Prostate gland (tissue), 2 donors: Measurements from ENCODE around the gene CMTM4. TPM values are rescaled to one million over a fixed set of nuclear protein-coding genes. Genes with fewer than 3 reads are reported as not detected.

Source experiments
- DNase-seq: peaks from one replicate; pipeline ENCODE4 v3.0.0-alpha.2; 2019; ENCODE audit warnings: low spot score
- H3K27ac ChIP-seq, 2 donors: fragments of 200-600 bp; sonication (generic); 2 replicates each; pipeline ENCODE4 v1.5.1; 2017 to 2019
- H3K27me3 ChIP-seq: fragments of 200-600 bp; sonication (generic); replicated peaks from 2 replicates; pipeline ENCODE4 v1.5.1; 2019; ENCODE audit not compliant: insufficient read depth
- H3K36me3 ChIP-seq, 2 donors: fragments of 200-600 bp; sonication (generic); 1 replicate in 1 of 2; 2 replicates in 1 of 2; pipeline versions ENCODE4 v1.5.1 to v1.8.1; 2017 to 2019
- H3K4me1 ChIP-seq: fragments of 200-600 bp; sonication (generic); replicated peaks from 2 replicates; pipeline ENCODE4 v1.5.1; 2019
- H3K4me3 ChIP-seq, 2 donors: fragments of 200-600 bp; sonication (generic); 2 replicates each; pipeline ENCODE4 v1.5.1; 2017 to 2019
- H3K9me3 ChIP-seq: fragments of 200-600 bp; sonication (generic); 2 replicates; pipeline ENCODE4 v1.5.1; 2017
- POLR2A ChIP-seq: fragments of 450-650 bp; IDR thresholded peaks from one replicate; pipeline ENCODE4 v1.6.1; 2016; ENCODE audit warnings: antibody characterized with exemption, mild to moderate bottlenecking
- POLR2AphosphoS5 ChIP-seq: sonication (generic); formaldehyde crosslinking; IDR thresholded peaks from one replicate; pipeline ENCODE4 v1.6.1; 2017; ENCODE audit warnings: antibody characterized with exemption
- WGBS: methylation state at CpG from one replicate; pipeline ENCODE4 v1.1.5; 2018; 5-methylcytosine and 5-hydroxymethylcytosine counted together
- intact Hi-C: fragments of 100-400 bp; cut with DNase I; formaldehyde crosslinking; loops from one replicate; pipeline ENCODE4 v1.14.2; 2022
- total RNA-seq, 2 donors: library from RNA; depleted of rRNA; stranded (reverse); fragments of >200 nt; gene quantifications; one replicate each; pipeline ENCODE4 v1.1.0, GENCODE V29; 2016
- TF ChIP-seq, protein P1 (sequence below), 4 experiments: fragments of 200-600 bp in 2 of 4; fragments of 450-650 bp in 2 of 4; sonication (generic) in 2 of 4; IDR thresholded peaks; 1 replicate in 3 of 4; 2 replicates in 1 of 4; pipeline ENCODE4 v1.5.1; 2016 to 2019; ENCODE audit warnings: antibody characterized with exemption in 4 of 4, mild to moderate bottlenecking in 2 of 4, moderate library complexity in 2 of 4

CMTM4 gene
- total RNA-seq, 2 donors from 2014 or later, result 46.9 to 57.7 TPM

DNA sequence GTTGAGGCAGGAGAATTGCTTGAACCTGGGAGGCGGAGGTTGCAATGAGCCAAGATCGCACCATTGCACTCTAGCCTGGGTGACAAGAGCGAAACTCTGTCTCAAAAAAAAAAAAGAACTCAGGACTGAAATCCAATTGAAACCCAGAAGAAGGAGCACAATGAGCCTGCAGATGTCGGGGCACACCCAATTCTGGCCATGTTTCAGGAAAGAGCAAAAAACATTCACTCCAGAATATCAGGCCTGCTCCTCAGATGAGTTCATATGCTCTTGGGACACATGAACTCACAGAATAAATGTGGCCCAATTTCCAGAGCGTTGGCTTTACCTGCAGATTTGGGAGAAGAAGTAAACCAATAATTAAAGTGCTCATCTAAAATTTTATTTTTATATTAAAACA, 120.2 kb downstream of the CMTM4 start:
- WGBS, result 90% methylated on average over 5 of the region's 5 CpGs
- H3K9me3 ChIP-seq, result no peaks in the 10 kb centered on the region

DNA sequence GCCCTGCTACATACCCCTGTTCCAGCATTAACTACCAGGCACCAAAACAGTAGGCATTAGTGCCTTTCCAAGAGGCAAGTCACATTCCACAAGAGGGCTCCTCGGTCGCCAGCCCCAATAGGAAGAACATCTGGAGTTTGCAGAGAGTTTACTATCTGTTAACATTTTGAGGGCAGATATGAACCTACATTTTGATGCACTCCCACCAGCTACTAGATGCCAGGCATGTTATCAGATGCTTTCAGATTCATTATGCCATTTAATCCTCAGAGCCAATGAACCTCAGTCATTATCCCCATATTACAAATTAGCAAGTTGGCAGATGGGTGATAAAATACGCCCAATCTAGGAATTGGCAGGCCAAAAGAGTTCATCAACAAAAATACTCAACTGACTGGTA, 121.5 kb downstream of the CMTM4 start:
- TF ChIP-seq, protein P1, sequence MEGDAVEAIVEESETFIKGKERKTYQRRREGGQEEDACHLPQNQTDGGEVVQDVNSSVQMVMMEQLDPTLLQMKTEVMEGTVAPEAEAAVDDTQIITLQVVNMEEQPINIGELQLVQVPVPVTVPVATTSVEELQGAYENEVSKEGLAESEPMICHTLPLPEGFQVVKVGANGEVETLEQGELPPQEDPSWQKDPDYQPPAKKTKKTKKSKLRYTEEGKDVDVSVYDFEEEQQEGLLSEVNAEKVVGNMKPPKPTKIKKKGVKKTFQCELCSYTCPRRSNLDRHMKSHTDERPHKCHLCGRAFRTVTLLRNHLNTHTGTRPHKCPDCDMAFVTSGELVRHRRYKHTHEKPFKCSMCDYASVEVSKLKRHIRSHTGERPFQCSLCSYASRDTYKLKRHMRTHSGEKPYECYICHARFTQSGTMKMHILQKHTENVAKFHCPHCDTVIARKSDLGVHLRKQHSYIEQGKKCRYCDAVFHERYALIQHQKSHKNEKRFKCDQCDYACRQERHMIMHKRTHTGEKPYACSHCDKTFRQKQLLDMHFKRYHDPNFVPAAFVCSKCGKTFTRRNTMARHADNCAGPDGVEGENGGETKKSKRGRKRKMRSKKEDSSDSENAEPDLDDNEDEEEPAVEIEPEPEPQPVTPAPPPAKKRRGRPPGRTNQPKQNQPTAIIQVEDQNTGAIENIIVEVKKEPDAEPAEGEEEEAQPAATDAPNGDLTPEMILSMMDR (IDR thresholded peaks at IDR 0.05), result no peak
- no peak for TF ChIP-seq POLR2A
- no peak for TF ChIP-seq POLR2AphosphoS5

More for the DNA sequence above, 120.2 kb downstream of the CMTM4 start:
- intact Hi-C loops, result no loop called here
- Histone ChIP-seq H3K27me3 (no peaks in the 10 kb centered on the region), H3K36me3 (no peaks in the 10 kb centered on the region), H3K4me1 (no peaks in the 10 kb centered on the region), H3K4me3 (no peak overlapping the region), H3K27ac (no peak overlapping the region)
- DNase-seq, result no peak
- no peak for TF ChIP-seq POLR2AphosphoS5
- no peak for TF ChIP-seq POLR2A
- TF ChIP-seq, protein P1 (IDR thresholded peaks at IDR 0.05), result no peak

DNA sequence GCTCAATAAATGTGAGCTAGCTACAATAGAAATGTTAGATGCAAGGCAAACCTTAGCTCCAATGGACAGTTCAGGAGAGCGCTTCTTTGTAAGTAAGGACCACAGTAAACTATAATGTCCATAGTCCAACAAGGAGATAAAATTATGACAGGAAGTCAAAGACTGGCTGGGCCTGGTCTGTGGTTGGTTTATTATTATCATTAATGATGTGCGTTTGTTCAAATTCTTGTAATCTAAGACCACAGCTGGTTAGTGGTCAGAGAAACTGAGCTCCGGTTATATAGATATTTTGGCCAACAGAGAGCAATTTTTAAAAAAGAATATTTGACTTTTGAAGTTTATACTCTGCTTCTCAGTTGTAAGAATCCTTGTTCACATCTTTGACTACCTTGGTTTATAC, 122.0 kb downstream of the CMTM4 start:
- 97% methylated on average over 3 of the region's 3 CpGs for WGBS
- no peaks in the 10 kb centered on the region for H3K27me3 ChIP-seq
- intact Hi-C loops, result no loop called here
- no peaks in the 10 kb centered on the region for H3K36me3 ChIP-seq
- no peak for DNase-seq
- no peak overlapping the region for H3K4me3 ChIP-seq
- H3K9me3 ChIP-seq, result no peaks in the 10 kb centered on the region
- H3K4me1 ChIP-seq, result no peaks in the 10 kb centered on the region
- TF ChIP-seq, protein P1 (IDR thresholded peaks at IDR 0.05), result no peak
- TF ChIP-seq POLR2A (no peak), POLR2AphosphoS5 (no peak)
- H3K27ac ChIP-seq, result no peak overlapping the region

More for the DNA sequence above, 121.5 kb downstream of the CMTM4 start:
- Histone ChIP-seq H3K27me3 (no peaks in the 10 kb centered on the region), H3K27ac (no peak overlapping the region), H3K4me3 (no peak overlapping the region), H3K9me3 (no peaks in the 10 kb centered on the region), H3K4me1 (no peaks in the 10 kb centered on the region), H3K36me3 (no peaks in the 10 kb centered on the region)
- no peak for DNase-seq
- intact Hi-C loops, result no loop called here
- WGBS, result 97% methylated on average over 3 of the region's 3 CpGs

DNA sequence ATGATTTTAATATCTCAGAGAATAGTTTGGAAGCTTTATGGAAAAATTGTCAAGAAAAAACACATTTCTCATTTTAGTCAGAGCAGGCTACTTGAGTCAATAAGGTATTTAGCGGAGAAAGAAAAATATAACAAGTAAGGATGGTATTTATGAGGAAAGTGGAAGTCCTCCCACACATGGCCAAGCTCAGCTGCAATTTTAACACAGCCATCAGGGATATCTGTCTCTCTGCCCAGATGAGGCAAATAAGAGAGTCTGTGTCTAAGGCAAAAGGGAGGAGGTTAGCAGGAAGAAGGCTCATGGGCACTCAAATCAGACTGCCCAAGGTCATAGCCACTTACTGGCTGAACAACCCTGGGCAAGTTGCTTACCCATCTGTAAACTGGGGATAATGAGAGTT, 122.5 kb downstream of the CMTM4 start:
- no peak for DNase-seq

DNA sequence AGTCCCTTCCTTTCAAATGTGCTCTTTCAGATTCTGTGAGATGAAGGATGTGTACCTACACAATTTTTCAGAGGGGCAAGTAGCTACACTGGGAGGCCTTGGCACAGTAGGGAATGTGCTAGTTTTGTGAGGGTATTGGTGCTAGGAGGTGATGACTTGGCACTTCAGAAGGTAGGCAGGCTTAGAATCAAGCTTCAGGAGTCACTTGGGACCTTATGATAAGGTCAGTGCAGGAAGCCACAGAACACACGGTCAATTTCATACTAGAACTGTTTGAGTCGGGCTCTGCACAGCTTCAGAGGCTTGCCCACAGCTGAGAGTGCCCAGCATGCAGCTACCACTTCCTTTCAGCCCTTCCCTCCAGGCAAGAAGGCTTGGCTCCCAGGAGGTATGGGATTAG, 124.2 kb downstream of the CMTM4 start:
- no peaks in the 10 kb centered on the region for H3K9me3 ChIP-seq
- WGBS, result 84% methylated on average over 2 of the region's 2 CpGs
- H3K4me1 ChIP-seq, result no peaks in the 10 kb centered on the region
- H3K27me3 ChIP-seq, result no peaks in the 10 kb centered on the region
- no peak overlapping the region for H3K27ac ChIP-seq
- TF ChIP-seq POLR2A, result no peak
- TF ChIP-seq, protein P1 (IDR thresholded peaks at IDR 0.05), result no peak
- intact Hi-C loops, result no loop called here
- DNase-seq, result no peak
- H3K36me3 ChIP-seq, result no peaks in the 10 kb centered on the region
- no peak overlapping the region for H3K4me3 ChIP-seq

More for the DNA sequence above, 122.5 kb downstream of the CMTM4 start:
- H3K27me3 ChIP-seq, result no peaks in the 10 kb centered on the region
- WGBS, result 69% methylated on average over 1 of the region's 1 CpG
- no peak overlapping the region for H3K27ac ChIP-seq
- no peaks in the 10 kb centered on the region for H3K4me1 ChIP-seq
- H3K36me3 ChIP-seq, result no peaks in the 10 kb centered on the region
- H3K9me3 ChIP-seq, result no peaks in the 10 kb centered on the region
- intact Hi-C loops, result no loop called here
- no peak for TF ChIP-seq POLR2A
- TF ChIP-seq POLR2AphosphoS5, result no peak
- TF ChIP-seq, protein P1 (IDR thresholded peaks at IDR 0.05), result no peak
- H3K4me3 ChIP-seq, result no peak overlapping the region
